Fibroblast of lung (primary cell): ENCODE measurements around the gene ETV1. TPM values are rescaled to one million over a fixed set of nuclear protein-coding genes. Genes with fewer than 3 reads are reported as not detected.

Experiments used
- DNase-seq, 2 donors: peaks; one replicate each; pipeline versions ENCODE4 v3.0.0 to v3.0.0-alpha.2; 2010; ENCODE audit warnings: low read depth in 2 of 2
- H2AFZ ChIP-seq: 2 replicates; pipeline ENCODE4 v1.5.1; 2012; ENCODE audit warnings: low read length, control low read depth, inconsistent platforms
- H3K27ac ChIP-seq: 2 replicates; pipeline ENCODE4 v1.5.1; 2011; ENCODE audit warnings: low read length, control low read depth; ENCODE audit not compliant: insufficient read depth
- H3K27me3 ChIP-seq: 2 replicates; pipeline ENCODE4 v1.5.1; 2011; ENCODE audit warnings: mild to moderate bottlenecking, low read length; ENCODE audit not compliant: control insufficient read depth, insufficient read depth
- H3K36me3 ChIP-seq: 2 replicates; pipeline ENCODE4 v1.5.1; 2011; ENCODE audit warnings: low read length; ENCODE audit not compliant: control insufficient read depth, insufficient read depth
- H3K4me1 ChIP-seq: 2 replicates; pipeline ENCODE4 v1.5.1; 2011; ENCODE audit warnings: low read length; ENCODE audit not compliant: control insufficient read depth, insufficient read depth; ENCODE audit errors: extremely low read depth
- H3K4me2 ChIP-seq: 2 replicates; pipeline ENCODE4 v1.5.1; 2011; ENCODE audit warnings: low read length, control low read depth; ENCODE audit not compliant: insufficient read depth; ENCODE audit errors: extremely low read depth
- H3K4me3 ChIP-seq, 4 experiments: fragments of 200-600 bp in 1 of 4; sonication (generic) in 1 of 4; replicated peaks in 1 of 4; 2 replicates each; pipeline ENCODE4 v1.5.1; 2011 to 2016; ENCODE audit warnings: low read length in 4 of 4, low read depth in 3 of 4, mild to moderate bottlenecking in 3 of 4, control low read depth in 2 of 4, inconsistent platforms in 1 of 4, mixed read lengths in 1 of 4; ENCODE audit not compliant: insufficient read depth in 1 of 4; ENCODE audit errors: control extremely low read depth in 1 of 4
- H3K79me2 ChIP-seq: 2 replicates; pipeline ENCODE4 v1.5.1; 2012; ENCODE audit warnings: mild to moderate bottlenecking, low read length, inconsistent platforms; ENCODE audit not compliant: control insufficient read depth, insufficient read depth
- H3K9ac ChIP-seq: 2 replicates; pipeline ENCODE4 v1.5.1; 2011; ENCODE audit warnings: mild to moderate bottlenecking, low read length, control low read depth; ENCODE audit not compliant: insufficient read depth
- H3K9me3 ChIP-seq: 2 replicates; pipeline ENCODE4 v1.5.1; 2012; ENCODE audit warnings: low read depth, low read length; ENCODE audit not compliant: control insufficient read depth, insufficient read depth
- H4K20me1 ChIP-seq: 2 replicates; pipeline ENCODE4 v1.5.1; 2011; ENCODE audit warnings: low read length; ENCODE audit not compliant: control insufficient read depth, insufficient read depth; ENCODE audit errors: extremely low read depth
- EZH2 ChIP-seq: IDR thresholded peaks from 2 replicates; pipeline ENCODE4 v1.5.1; 2012; ENCODE audit warnings: low read length, control low read depth, mild to moderate bottlenecking; ENCODE audit errors: missing control alignments
- polyA plus RNA-seq, 2 donors: library from polyadenylated mRNA; depleted of rRNA in 1 of 2; stranded (reverse) in 1 of 2; unstranded in 1 of 2; fragments of >200 nt; gene quantifications; 2 replicates each; pipeline ENCODE4 v1.2.1, GENCODE V29; 2011 to 2012; ENCODE audit warnings: missing spikeins in 1 of 2
- total RNA-seq: library from RNA; depleted of rRNA; stranded (reverse); fragments of >200 nt; gene quantifications from 2 replicates; pipeline ENCODE4 v1.2.1, GENCODE V29; 2014
- TF ChIP-seq, protein P1 (sequence below), 2 donors: IDR thresholded peaks in 1 of 2; conservative IDR thresholded peaks in 1 of 2; 1 replicate in 1 of 2; 2 replicates in 1 of 2; pipeline ENCODE4 v1.5.1; 2011 to 2012; ENCODE audit warnings: low read length in 2 of 2, control low read depth in 1 of 2, inconsistent platforms in 1 of 2, low read depth in 1 of 2, mild to moderate bottlenecking in 1 of 2

Gene ETV1
- total and polyA plus RNA-seq, 2 donors (not counting 1 experiment from before 2014, with no cell fraction given) = 13.3 to 26.4 TPM

DNA sequence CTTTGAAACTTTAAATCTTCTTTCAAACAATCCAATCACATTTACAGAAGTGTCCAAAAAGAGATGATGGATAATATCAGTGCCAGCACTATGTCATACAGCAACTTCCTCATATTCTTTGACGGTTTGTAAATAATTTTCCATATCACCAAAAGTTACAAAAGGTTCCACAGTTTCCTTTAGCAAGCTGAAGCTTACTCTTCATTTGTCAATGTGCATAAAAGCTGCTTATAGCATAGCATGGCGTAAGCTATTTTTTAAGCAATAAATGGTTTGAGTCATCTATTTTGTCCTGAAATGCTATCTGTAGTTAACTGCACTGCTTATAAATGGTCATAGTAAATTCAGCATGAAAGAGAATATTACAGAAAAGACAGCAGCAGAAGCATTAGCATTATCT lies 95.1 kb downstream of the ETV1 start:
- Histone ChIP-seq H3K79me2 (no peaks in the 10 kb centered on the region), H3K9ac (no peak overlapping the region), H3K4me1 (no peaks in the 10 kb centered on the region), H3K9me3 (no peaks in the 10 kb centered on the region), H3K4me3 (no peak overlapping the region), H2AFZ (no peak overlapping the region), H3K27me3 (no peaks in the 10 kb centered on the region), H3K27ac (no peak overlapping the region), H3K36me3 (no peaks in the 10 kb centered on the region), H3K4me2 (no peak overlapping the region), H4K20me1 (no peaks in the 10 kb centered on the region)
- no peak for TF ChIP-seq EZH2
- TF ChIP-seq, protein P1, sequence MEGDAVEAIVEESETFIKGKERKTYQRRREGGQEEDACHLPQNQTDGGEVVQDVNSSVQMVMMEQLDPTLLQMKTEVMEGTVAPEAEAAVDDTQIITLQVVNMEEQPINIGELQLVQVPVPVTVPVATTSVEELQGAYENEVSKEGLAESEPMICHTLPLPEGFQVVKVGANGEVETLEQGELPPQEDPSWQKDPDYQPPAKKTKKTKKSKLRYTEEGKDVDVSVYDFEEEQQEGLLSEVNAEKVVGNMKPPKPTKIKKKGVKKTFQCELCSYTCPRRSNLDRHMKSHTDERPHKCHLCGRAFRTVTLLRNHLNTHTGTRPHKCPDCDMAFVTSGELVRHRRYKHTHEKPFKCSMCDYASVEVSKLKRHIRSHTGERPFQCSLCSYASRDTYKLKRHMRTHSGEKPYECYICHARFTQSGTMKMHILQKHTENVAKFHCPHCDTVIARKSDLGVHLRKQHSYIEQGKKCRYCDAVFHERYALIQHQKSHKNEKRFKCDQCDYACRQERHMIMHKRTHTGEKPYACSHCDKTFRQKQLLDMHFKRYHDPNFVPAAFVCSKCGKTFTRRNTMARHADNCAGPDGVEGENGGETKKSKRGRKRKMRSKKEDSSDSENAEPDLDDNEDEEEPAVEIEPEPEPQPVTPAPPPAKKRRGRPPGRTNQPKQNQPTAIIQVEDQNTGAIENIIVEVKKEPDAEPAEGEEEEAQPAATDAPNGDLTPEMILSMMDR (conservative IDR thresholded peaks at IDR 0.05 in 1 of 2, IDR thresholded peaks at IDR 0.05 in 1 of 2; ENCODE audit: low read depth in 1 of 2, low read length in 2 of 2) = no peak
- no peak for DNase-seq

DNA sequence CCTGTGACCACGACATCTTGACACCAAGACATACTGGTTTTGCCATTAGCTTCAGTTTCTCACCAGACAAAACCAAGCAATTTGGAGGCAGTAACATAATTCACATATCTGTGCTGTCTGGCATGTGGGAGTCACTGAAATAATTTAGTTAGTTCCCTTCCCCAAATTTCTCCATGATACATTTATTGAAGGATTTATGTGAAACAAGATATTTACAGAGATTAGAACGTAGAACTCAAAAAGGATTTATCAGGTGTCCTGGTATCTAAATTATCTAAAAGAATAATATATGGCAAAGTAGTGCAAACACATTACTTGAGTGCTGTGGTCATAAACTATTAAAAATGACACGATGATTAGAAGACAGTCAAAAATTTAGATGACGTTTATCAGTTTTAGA lies 98.7 kb downstream of the ETV1 start:
- H3K4me2 ChIP-seq = no peak overlapping the region
- no peaks in the 10 kb centered on the region for H3K79me2 ChIP-seq
- no peak overlapping the region for H3K4me3 ChIP-seq
- no peaks in the 10 kb centered on the region for H3K9me3 ChIP-seq
- no peaks in the 10 kb centered on the region for H3K4me1 ChIP-seq
- no peaks in the 10 kb centered on the region for H3K36me3 ChIP-seq
- no peak for DNase-seq
- H2AFZ ChIP-seq = no peak overlapping the region
- H3K9ac ChIP-seq = no peak overlapping the region
- no peaks in the 10 kb centered on the region for H4K20me1 ChIP-seq
- no peaks in the 10 kb centered on the region for H3K27me3 ChIP-seq
- H3K27ac ChIP-seq = no peak overlapping the region
- TF ChIP-seq, protein P1 (conservative IDR thresholded peaks at IDR 0.05 in 1 of 2, IDR thresholded peaks at IDR 0.05 in 1 of 2; ENCODE audit: low read depth in 1 of 2, low read length in 2 of 2) = no peak
- TF ChIP-seq EZH2 = no peak

GRCh38 chr7:13886356-13886755 lies 103.1 kb downstream of the ETV1 start:
- no peak overlapping the region for H3K4me3 ChIP-seq
- H3K27ac ChIP-seq = no peak overlapping the region
- DNase-seq = peak in 1 of 2 donors; percentile 54
- no peak overlapping the region for H3K4me2 ChIP-seq
- no peak overlapping the region for H3K9ac ChIP-seq
- H3K27me3 ChIP-seq = no peaks in the 10 kb centered on the region
- no peak for TF ChIP-seq EZH2
- TF ChIP-seq, protein P1 (conservative IDR thresholded peaks at IDR 0.05 in 1 of 2, IDR thresholded peaks at IDR 0.05 in 1 of 2; ENCODE audit: low read depth in 1 of 2, low read length in 2 of 2) = no peak
- no peak overlapping the region for H2AFZ ChIP-seq
- H3K36me3 ChIP-seq = no peaks in the 10 kb centered on the region
- no peaks in the 10 kb centered on the region for H4K20me1 ChIP-seq
- no peaks in the 10 kb centered on the region for H3K9me3 ChIP-seq
- no peaks in the 10 kb centered on the region for H3K4me1 ChIP-seq
- no peaks in the 10 kb centered on the region for H3K79me2 ChIP-seq
